Chondrocyte (in vitro differentiated cells): ENCODE results near the gene MZT1. TPM values are rescaled to one million over a fixed set of nuclear protein-coding genes. Genes with fewer than 3 reads are reported as not detected.

Experiments used
- DNase-seq: peaks from one replicate; pipeline ENCODE4 v3.0.0; 2021; ENCODE audit warnings: mixed read lengths, low spot score
- H3K27ac Mint-ChIP-seq: one replicate; pipeline ENCODE4 v1.8.0; 2021; ENCODE audit warnings: mild to moderate bottlenecking, moderate library complexity, mixed read lengths; ENCODE audit not compliant: unreplicated experiment
- H3K27me3 Mint-ChIP-seq: 2 replicates; pipeline ENCODE4 v1.8.0; 2021; ENCODE audit warnings: low read depth, mixed read lengths
- H3K36me3 Mint-ChIP-seq: 2 replicates; pipeline ENCODE4 v1.8.0; 2021; ENCODE audit warnings: low read depth, mixed read lengths
- H3K4me1 Mint-ChIP-seq: 2 replicates; pipeline ENCODE4 v1.8.0; 2021; ENCODE audit warnings: low read depth, mild to moderate bottlenecking, mixed read lengths
- H3K4me3 Mint-ChIP-seq: one replicate; pipeline ENCODE4 v1.8.0; 2021; ENCODE audit warnings: mild to moderate bottlenecking, moderate library complexity, mixed read lengths; ENCODE audit not compliant: unreplicated experiment
- H3K9me3 Mint-ChIP-seq: 2 replicates; pipeline ENCODE4 v1.8.0; 2021; ENCODE audit warnings: low read depth, mixed read lengths
- CTCF ChIP-seq: fragments of 200-600 bp; sonication (generic); IDR thresholded peaks from 2 replicates; pipeline ENCODE4 v1.5.0; 2021; ENCODE audit warnings: antibody characterized with exemption, mild to moderate bottlenecking, moderate library complexity
- total RNA-seq: library from RNA; stranded (reverse); gene quantifications from 3 replicates; pipeline ENCODE4 v1.2.1, GENCODE V29; 2021

The MZT1 gene
- total RNA-seq, 1 donor from 2014 or later, result 11.6 TPM

- no peaks in the 10 kb centered on the region for H3K4me1 Mint-ChIP-seq
- peaks cover 8% of the 10 kb centered on the region for H3K9me3 Mint-ChIP-seq
- no peak overlapping the region for H3K27ac Mint-ChIP-seq
- no peak overlapping the region for H3K4me3 Mint-ChIP-seq
- DNase-seq, result no peak
- H3K36me3 Mint-ChIP-seq, result no peaks in the 10 kb centered on the region
- H3K27me3 Mint-ChIP-seq, result no peaks in the 10 kb centered on the region
- TF ChIP-seq CTCF, result peak; percentile 89
Measured at GRCh38 chr13:72696579-72696978, 30.9 kb downstream of the MZT1 start.

- Mint-ChIP-seq H3K27ac (no peak overlapping the region), H3K27me3 (no peaks in the 10 kb centered on the region), H3K4me3 (no peak overlapping the region), H3K4me1 (no peaks in the 10 kb centered on the region), H3K9me3 (peaks cover 5% of the 10 kb centered on the region), H3K36me3 (no peaks in the 10 kb centered on the region)
- no peak for TF ChIP-seq CTCF
- no peak for DNase-seq
Measured at GRCh38 chr13:72694314-72694713, 33.1 kb downstream of the MZT1 start.

GRCh38 chr13:72693832-72694231, 33.6 kb downstream of the MZT1 start:
- no peak overlapping the region for H3K4me3 Mint-ChIP-seq
- TF ChIP-seq CTCF, result no peak
- H3K4me1 Mint-ChIP-seq, result no peaks in the 10 kb centered on the region
- no peaks in the 10 kb centered on the region for H3K36me3 Mint-ChIP-seq
- H3K27me3 Mint-ChIP-seq, result no peaks in the 10 kb centered on the region
- H3K27ac Mint-ChIP-seq, result no peak overlapping the region
- DNase-seq, result no peak
- peaks cover 5% of the 10 kb centered on the region for H3K9me3 Mint-ChIP-seq

- no peaks in the 10 kb centered on the region for H3K27me3 Mint-ChIP-seq
- TF ChIP-seq CTCF, result no peak
- no peaks in the 10 kb centered on the region for H3K36me3 Mint-ChIP-seq
- H3K27ac Mint-ChIP-seq, result no peak overlapping the region
- no peak for DNase-seq
- H3K4me1 Mint-ChIP-seq, result no peaks in the 10 kb centered on the region
- peaks cover 5% of the 10 kb centered on the region for H3K9me3 Mint-ChIP-seq
- no peak overlapping the region for H3K4me3 Mint-ChIP-seq
Measured at GRCh38 chr13:72692884-72693514, 34.4 kb downstream of the MZT1 start.

GRCh38 chr13:72689181-72689696, 38.2 kb downstream of the MZT1 start:
- DNase-seq, result no peak
- H3K9me3 Mint-ChIP-seq, result peaks cover 5% of the 10 kb centered on the region
- no peak overlapping the region for H3K4me3 Mint-ChIP-seq
- H3K27me3 Mint-ChIP-seq, result peaks cover 3% of the 10 kb centered on the region
- no peaks in the 10 kb centered on the region for H3K36me3 Mint-ChIP-seq
- no peak for TF ChIP-seq CTCF
- H3K27ac Mint-ChIP-seq, result no peak overlapping the region
- H3K4me1 Mint-ChIP-seq, result no peaks in the 10 kb centered on the region
